Mucosa of stomach (tissue), 1 donor: ENCODE measurements around the gene OXLD1.

Experiments used
- H3K27me3 ChIP-seq: one replicate; pipeline ENCODE4 v1.7.0; 2013; ENCODE audit warnings: mild to moderate bottlenecking, low read length; ENCODE audit not compliant: control insufficient read depth, insufficient read depth
- H3K36me3 ChIP-seq: one replicate; pipeline ENCODE4 v1.7.0; 2013; ENCODE audit warnings: low read length; ENCODE audit not compliant: control insufficient read depth, insufficient read depth
- H3K4me1 ChIP-seq: one replicate; pipeline ENCODE4 v1.7.0; 2013; ENCODE audit warnings: mild to moderate bottlenecking, low read length; ENCODE audit not compliant: control insufficient read depth, insufficient read depth
- H3K4me3 ChIP-seq: one replicate; pipeline ENCODE4 v1.7.0; 2013; ENCODE audit warnings: low read length
- H3K9ac ChIP-seq: one replicate; pipeline ENCODE4 v1.7.0; 2013; ENCODE audit warnings: mild to moderate bottlenecking, low read length, moderate library complexity
- H3K9me3 ChIP-seq: one replicate; pipeline ENCODE4 v1.7.0; 2013; ENCODE audit warnings: mild to moderate bottlenecking, low read length, moderate library complexity; ENCODE audit not compliant: control insufficient read depth
- donor health status: Pancreatic carcinoma.

The OXLD1 gene

GRCh38 chr17:81696218-81696941, 30.0 kb upstream of the OXLD1 start:
- Histone ChIP-seq H3K4me3 (no peak overlapping the region), H3K27me3 (no peaks in the 10 kb centered on the region), H3K4me1 (peaks cover 1% of the 10 kb centered on the region), H3K36me3 (peaks cover 15% of the 10 kb centered on the region), H3K9ac (no peak overlapping the region), H3K9me3 (no peaks in the 10 kb centered on the region)

GRCh38 chr17:81695801-81696200, 29.4 kb upstream of the OXLD1 start:
- peaks cover 15% of the 10 kb centered on the region for H3K36me3 ChIP-seq
- no peaks in the 10 kb centered on the region for H3K9me3 ChIP-seq
- H3K27me3 ChIP-seq, result no peaks in the 10 kb centered on the region
- no peaks in the 10 kb centered on the region for H3K4me1 ChIP-seq
- H3K9ac ChIP-seq, result no peak overlapping the region
- H3K4me3 ChIP-seq, result no peak overlapping the region

DNA sequence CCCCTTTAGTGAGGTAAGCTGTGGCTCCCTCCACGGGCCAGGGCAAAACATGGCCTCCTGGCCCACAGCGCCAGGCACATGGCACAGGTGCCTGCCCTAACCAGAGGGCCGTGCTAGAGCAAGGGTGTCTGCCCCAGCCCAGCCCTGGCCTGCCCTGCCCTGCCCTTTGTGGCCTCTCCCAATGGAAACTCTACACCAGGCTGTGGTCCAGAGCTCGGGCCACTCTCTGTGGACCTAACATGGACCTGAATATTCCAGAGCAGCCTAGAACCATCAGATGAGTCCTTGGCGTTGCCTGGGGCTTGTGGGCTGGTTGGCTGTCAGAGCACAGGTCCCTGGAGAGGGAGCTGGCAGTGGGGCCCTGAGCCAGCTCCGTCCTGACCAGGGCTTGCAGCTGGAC, 28.8 kb upstream of the OXLD1 start:
- Histone ChIP-seq H3K4me1 (no peaks in the 10 kb centered on the region), H3K4me3 (no peak overlapping the region), H3K9ac (no peak overlapping the region), H3K36me3 (peaks cover 15% of the 10 kb centered on the region), H3K27me3 (no peaks in the 10 kb centered on the region), H3K9me3 (no peaks in the 10 kb centered on the region)

DNA sequence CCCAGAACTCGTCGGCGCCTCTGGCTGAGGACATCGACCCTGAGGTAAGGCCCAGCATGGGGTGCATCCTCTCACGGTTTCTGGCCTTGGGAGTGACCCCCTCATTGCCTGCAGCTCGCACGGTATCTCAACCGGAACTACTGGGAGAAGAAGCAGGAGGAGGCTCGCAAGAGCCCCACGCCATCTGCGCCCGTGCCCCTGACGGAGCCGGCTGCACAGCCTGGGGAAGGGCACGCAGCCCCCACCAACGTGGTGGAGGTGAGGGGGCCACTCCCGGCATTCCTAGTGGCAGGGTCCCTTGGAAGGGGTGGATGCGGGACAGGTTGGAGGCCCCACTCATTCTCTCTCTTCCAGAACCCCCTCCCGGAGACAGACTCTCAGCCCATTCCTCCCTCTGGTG, 28.4 kb upstream of the OXLD1 start:
- Histone ChIP-seq H3K4me3 (no peak overlapping the region), H3K4me1 (no peaks in the 10 kb centered on the region), H3K27me3 (no peaks in the 10 kb centered on the region), H3K9me3 (no peaks in the 10 kb centered on the region), H3K9ac (no peak overlapping the region), H3K36me3 (peaks cover 15% of the 10 kb centered on the region)

DNA sequence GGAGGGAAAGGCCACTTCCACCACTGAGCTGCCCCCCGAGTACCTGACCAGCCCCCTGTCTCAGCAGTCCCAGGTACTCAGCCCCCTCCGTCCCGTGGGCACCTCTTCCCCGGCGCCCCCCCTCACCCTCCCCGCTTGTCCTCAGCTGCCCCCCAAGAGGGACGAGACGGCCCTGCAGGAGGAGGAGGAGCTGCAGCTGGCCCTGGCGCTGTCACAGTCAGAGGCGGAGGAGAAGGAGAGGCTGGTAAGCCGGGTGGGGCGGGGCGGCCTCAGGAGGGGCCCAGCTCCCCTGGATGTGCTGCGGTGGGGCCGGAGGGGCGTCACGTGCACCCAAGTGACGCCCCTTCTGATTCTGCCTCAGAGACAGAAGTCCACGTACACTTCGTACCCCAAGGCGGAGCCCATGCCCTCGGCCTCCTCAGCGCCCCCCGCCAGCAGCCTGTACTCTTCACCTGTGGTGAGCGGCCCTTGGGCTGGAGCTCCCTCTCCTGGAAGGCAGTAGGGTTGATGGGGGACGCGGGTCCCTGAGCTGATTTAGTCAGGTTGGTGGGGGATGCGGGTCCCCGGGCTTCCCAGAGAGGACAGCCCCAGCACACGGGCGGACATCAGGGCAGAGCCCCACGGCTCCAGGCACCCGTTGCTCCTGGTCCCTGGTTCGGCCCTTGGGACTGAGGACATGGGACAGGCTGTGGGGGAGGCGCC, 27.3 kb upstream of the OXLD1 start:
- Histone ChIP-seq H3K27me3 (no peaks in the 10 kb centered on the region), H3K9me3 (no peaks in the 10 kb centered on the region), H3K4me3 (no peak overlapping the region), H3K36me3 (peaks cover 15% of the 10 kb centered on the region), H3K4me1 (no peaks in the 10 kb centered on the region), H3K9ac (no peak overlapping the region)

DNA sequence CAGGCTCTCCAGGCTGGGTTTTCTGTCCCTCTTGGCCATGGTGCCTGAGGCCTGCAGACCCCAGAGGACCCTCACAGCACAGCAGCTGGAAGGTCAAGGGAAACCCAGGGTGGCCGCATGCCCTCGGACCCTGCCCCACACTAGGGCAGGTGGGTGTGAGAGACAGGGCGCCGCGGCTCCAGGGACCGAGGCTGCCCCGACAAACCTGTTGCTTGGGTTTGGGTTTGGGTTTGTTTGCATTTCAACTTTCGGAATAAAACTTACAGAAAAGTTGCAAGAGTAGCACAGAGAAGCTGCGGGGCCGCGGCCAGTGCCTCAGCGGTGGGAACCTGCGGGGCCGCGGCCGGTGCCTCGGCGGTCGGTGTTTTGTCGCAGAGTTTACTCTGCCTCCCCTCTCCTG, 25.2 kb upstream of the OXLD1 start:
- Histone ChIP-seq H3K4me3 (no peak overlapping the region), H3K27me3 (no peaks in the 10 kb centered on the region), H3K9ac (no peak overlapping the region), H3K9me3 (no peaks in the 10 kb centered on the region), H3K36me3 (peaks cover 15% of the 10 kb centered on the region), H3K4me1 (no peaks in the 10 kb centered on the region)

- Histone ChIP-seq H3K9me3 (no peaks in the 10 kb centered on the region), H3K36me3 (peaks cover 15% of the 10 kb centered on the region), H3K9ac (no peak overlapping the region), H3K4me3 (no peak overlapping the region), H3K27me3 (no peaks in the 10 kb centered on the region), H3K4me1 (no peaks in the 10 kb centered on the region)
Observed at GRCh38 chr17:81691196-81691595, 24.8 kb upstream of the OXLD1 start.

- Histone ChIP-seq H3K4me1 (peaks cover 1% of the 10 kb centered on the region), H3K36me3 (peaks cover 15% of the 10 kb centered on the region), H3K9ac (no peak overlapping the region), H3K4me3 (no peak overlapping the region), H3K27me3 (no peaks in the 10 kb centered on the region), H3K9me3 (no peaks in the 10 kb centered on the region)
Observed at GRCh38 chr17:81690549-81690948, 24.1 kb upstream of the OXLD1 start.

DNA sequence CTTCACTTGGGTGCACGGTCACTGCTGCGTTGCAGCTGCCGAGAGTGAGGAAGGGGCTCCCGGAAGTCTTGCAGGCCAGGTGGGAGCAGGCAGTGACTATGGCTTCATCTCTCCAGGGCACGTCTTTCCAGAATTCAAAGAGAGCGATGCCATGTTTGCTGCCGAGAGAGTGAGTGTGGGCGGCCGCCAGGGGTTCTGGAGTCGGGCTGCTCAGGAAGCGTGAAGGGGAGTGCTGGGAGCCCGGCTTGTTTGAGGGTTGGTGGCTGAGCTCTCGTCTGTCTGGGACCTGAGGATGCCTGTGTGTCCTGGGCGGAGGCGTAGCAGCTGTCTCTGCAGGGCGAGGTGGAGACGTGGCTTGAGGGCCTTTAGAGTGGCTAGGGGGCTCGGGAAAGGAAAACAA, 23.7 kb upstream of the OXLD1 start:
- Histone ChIP-seq H3K36me3 (peaks cover 11% of the 10 kb centered on the region), H3K4me3 (no peak overlapping the region), H3K27me3 (no peaks in the 10 kb centered on the region), H3K9ac (no peak overlapping the region), H3K4me1 (peaks cover 6% of the 10 kb centered on the region), H3K9me3 (no peaks in the 10 kb centered on the region)

GRCh38 chr17:81688616-81689015, 22.2 kb upstream of the OXLD1 start:
- H3K9ac ChIP-seq, result no peak overlapping the region
- H3K4me1 ChIP-seq, result peaks cover 14% of the 10 kb centered on the region
- peaks cover 6% of the 10 kb centered on the region for H3K36me3 ChIP-seq
- H3K27me3 ChIP-seq, result no peaks in the 10 kb centered on the region
- H3K4me3 ChIP-seq, result no peak overlapping the region
- no peaks in the 10 kb centered on the region for H3K9me3 ChIP-seq

DNA sequence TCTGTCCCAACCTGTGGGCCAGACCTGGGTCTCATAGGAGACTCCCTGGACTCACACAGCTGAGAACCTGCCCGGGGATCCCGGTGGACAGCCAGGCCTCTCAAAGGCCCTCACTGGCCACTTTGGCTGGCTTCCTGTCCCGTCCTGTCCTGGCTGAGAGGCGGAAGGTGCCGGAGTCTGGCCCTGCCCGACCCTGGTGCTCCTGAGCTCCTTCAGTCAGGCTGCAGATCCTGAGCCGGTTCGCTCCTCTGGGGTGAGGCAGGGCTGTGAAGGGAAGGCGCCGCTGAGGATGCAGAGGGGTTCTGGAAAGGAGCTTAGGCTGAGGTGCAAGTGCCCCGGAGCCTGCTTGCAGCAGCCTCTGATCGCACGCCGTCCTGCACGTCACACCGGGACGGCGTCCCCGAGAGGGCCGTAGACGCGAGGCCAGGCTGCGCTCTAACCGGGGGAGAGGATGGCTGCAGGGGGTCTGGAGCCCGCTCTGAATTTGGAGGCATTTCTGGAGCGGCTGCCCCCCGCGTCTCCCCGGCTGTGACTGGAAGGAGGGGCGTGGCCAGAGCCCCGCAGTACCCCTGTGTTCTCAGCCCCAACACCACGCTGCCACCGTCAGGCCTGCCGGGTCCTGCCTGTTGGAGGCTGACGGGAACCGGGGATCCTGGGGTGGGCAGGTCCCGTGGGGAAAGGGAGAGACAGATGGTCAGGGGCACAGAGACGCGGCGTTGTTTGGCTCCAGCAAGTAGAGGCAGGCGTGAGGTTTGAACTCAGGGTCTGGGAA, 21.6 kb upstream of the OXLD1 start:
- H3K4me3 ChIP-seq, result no peak overlapping the region
- H3K9ac ChIP-seq, result no peak overlapping the region
- H3K36me3 ChIP-seq, result peaks cover 2% of the 10 kb centered on the region
- H3K27me3 ChIP-seq, result no peaks in the 10 kb centered on the region
- no peaks in the 10 kb centered on the region for H3K9me3 ChIP-seq
- H3K4me1 ChIP-seq, result peaks cover 14% of the 10 kb centered on the region

DNA sequence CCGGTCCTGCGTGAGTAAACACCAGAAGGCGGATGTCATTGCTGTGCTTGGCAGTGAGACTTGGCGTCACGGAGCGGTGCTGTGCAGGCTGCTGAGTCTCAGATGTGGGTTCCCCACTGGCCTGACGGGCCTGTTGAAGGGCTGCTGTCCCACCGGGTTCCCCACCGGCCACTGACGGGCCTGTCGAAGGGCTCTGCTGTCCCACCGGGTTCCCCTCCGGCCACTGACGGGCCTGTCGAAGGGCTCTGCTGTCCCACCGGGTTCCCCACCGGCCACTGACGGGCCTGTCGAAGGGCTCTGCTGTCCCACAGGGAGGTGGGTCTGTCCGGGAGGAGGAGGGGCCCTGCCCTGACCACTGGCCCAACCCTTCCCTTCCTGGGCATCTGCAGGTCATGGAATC, 20.2 kb upstream of the OXLD1 start:
- H3K36me3 ChIP-seq, result no peaks in the 10 kb centered on the region

More for the DNA sequence above, 20.2 kb upstream of the OXLD1 start:
- Histone ChIP-seq H3K9ac (no peak overlapping the region), H3K9me3 (no peaks in the 10 kb centered on the region), H3K4me1 (peaks cover 14% of the 10 kb centered on the region), H3K4me3 (no peak overlapping the region), H3K27me3 (no peaks in the 10 kb centered on the region)
